ENCODE data around the gene DAAM1. TPM values are rescaled to one million over a fixed set of nuclear protein-coding genes. Genes with fewer than 3 reads are reported as not detected.
A peak's percentile ranks its signal among the peaks of the same experiment; 100 is the strongest.

The DAAM1 gene
- total RNA-seq, 4 donors from 2014 or later, result 40.0 to 86.7 (median 57.6) TPM

DNA sequence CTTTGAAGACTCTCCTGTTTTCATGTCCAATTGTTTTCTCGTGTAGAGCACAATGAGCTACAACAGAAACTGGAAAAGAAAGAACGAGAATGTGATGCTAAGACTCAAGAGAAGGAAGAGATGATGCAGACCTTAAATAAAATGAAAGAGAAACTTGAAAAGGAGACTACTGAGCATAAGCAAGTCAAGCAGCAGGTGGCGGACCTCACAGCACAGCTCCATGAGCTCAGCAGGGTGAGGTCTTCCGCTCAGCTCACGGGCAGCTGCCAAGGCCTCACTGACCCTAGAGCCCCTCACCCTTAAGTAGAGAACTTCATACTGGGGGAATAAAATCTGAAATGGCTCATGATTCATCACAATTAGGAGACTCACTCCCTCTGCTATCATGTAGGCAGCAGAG lies 142.0 kb downstream of the DAAM1 start:
- TF ChIP-seq CTCF (IDR thresholded peaks at IDR 0.05) (no peak), POLR2A (IDR thresholded peaks at IDR 0.05) (no peak), EP300 (IDR thresholded peaks at IDR 0.05) (no peak)
- Histone ChIP-seq H3K27me3 (no peaks in the 10 kb centered on the region), H3K9me3 (no peaks in the 10 kb centered on the region), H3K4me1 (peaks cover 0 to 24% (median 10%) of the 10 kb centered on the region in 4 donors), H3K4me3 (no peak overlapping the region), H3K27ac (peak overlapping the region in 1 of 4 donors; percentile 2), H3K36me3 (peaks cover 0 to 36% (median 3%) of the 10 kb centered on the region in 3 donors)
- DNase-seq (ENCODE audit: low spot score in 2 of 2), result no peak
- WGBS, 2 donors, result 83 to 88% methylated on average over 5 of the region's 5 CpGs

- no peaks in the 10 kb centered on the region for H3K27me3 ChIP-seq
- no peak for DNase-seq (ENCODE audit: low spot score in 2 of 2)
- H3K4me3 ChIP-seq, result no peak overlapping the region
- no peaks in the 10 kb centered on the region for H3K9me3 ChIP-seq
- peaks cover 0 to 29% (median 3%) of the 10 kb centered on the region in 3 donors for H3K36me3 ChIP-seq
- H3K27ac ChIP-seq, result no peak overlapping the region
- H3K4me1 ChIP-seq, result peaks cover 0 to 28% (median 10%) of the 10 kb centered on the region in 4 donors
- 77 to 87% methylated on average over 3 of the region's 3 CpGs for WGBS, 2 donors
- TF ChIP-seq EP300 (IDR thresholded peaks at IDR 0.05) (no peak), CTCF (IDR thresholded peaks at IDR 0.05) (no peak), POLR2A (IDR thresholded peaks at IDR 0.05) (no peak)
These were observed 142.8 kb downstream of the DAAM1 start for GRCh38 chr14:59331217-59331616.

DNA sequence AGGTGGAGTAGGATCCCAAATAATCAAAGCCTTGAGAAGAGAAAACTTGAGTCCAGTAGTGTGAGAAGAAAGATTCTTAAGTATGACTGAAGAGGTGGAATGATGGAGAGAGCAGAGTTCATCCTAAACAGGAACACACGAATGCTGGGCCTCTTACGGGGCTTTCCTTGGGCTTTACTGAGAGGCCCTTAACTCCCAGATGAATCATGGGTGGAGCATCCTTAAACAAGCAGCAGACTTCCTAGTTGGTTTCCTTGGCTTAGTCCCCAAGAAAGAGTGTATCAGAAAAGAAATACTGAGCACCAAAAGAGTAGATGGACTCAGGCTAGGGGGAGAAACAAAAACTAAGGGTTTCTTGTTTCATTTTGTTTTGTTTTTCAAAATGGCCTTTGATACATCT lies 144.3 kb downstream of the DAAM1 start:
- Histone ChIP-seq H3K9me3 (no peaks in the 10 kb centered on the region), H3K36me3 (peaks cover 0 to 20% (median 3%) of the 10 kb centered on the region in 3 donors), H3K4me3 (no peak overlapping the region), H3K4me1 (peaks cover 0 to 43% (median 19%) of the 10 kb centered on the region in 4 donors), H3K27me3 (no peaks in the 10 kb centered on the region), H3K27ac (peak overlapping the region in 2 of 4 donors; percentile 50 to 52)
- TF ChIP-seq EP300 (IDR thresholded peaks at IDR 0.05), result peak in 1 of 2 donors; percentile 19
- TF ChIP-seq CTCF (IDR thresholded peaks at IDR 0.05), result no peak
- TF ChIP-seq POLR2A (IDR thresholded peaks at IDR 0.05), result no peak
- no peak for DNase-seq (ENCODE audit: low spot score in 2 of 2)
- 44 to 54% methylated on average over 2 of the region's 2 CpGs for WGBS, 2 donors

GRCh38 chr14:59333235-59333634 lies 144.8 kb downstream of the DAAM1 start:
- H3K27me3 ChIP-seq, result no peaks in the 10 kb centered on the region
- WGBS, 2 donors, result 62 to 71% methylated on average over 2 of the region's 2 CpGs
- peaks cover 0 to 48% (median 20%) of the 10 kb centered on the region in 4 donors for H3K4me1 ChIP-seq
- H3K27ac ChIP-seq, result peak overlapping the region in 2 of 4 donors; percentile 50 to 52
- H3K36me3 ChIP-seq, result peaks cover 0 to 20% (median 3%) of the 10 kb centered on the region in 3 donors
- TF ChIP-seq POLR2A (IDR thresholded peaks at IDR 0.05) (no peak), EP300 (IDR thresholded peaks at IDR 0.05) (no peak), CTCF (IDR thresholded peaks at IDR 0.05) (no peak)
- no peak overlapping the region for H3K4me3 ChIP-seq
- DNase-seq (ENCODE audit: low spot score in 2 of 2), result no peak
- H3K9me3 ChIP-seq, result no peaks in the 10 kb centered on the region

DNA sequence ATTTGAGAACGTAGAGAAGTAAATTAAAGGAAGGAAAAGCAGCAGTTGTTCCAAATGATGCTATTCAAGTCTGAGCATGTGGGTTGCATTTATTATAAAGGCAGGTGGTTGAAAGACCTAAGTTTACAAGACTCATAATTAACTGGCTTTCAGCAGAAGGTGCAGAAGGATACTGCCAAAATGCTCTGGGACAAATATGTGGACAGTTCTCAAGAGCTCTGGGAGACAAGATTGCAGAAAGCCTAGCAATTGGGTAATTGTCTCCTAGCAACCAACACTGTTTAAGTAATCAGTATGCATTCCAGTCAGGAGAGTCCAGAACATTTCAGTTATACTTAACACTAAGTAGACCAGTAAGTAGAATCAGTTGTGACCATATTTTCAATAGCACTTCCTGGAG lies 145.2 kb downstream of the DAAM1 start:
- H3K27ac ChIP-seq, result peak overlapping the region in 2 of 4 donors; percentile 50 to 52
- no peaks in the 10 kb centered on the region for H3K9me3 ChIP-seq
- TF ChIP-seq EP300 (IDR thresholded peaks at IDR 0.05), result peak in 1 of 2 donors; percentile 75
- TF ChIP-seq POLR2A (IDR thresholded peaks at IDR 0.05), result no peak
- peaks cover 0 to 50% (median 20%) of the 10 kb centered on the region in 4 donors for H3K4me1 ChIP-seq
- no peak overlapping the region for H3K4me3 ChIP-seq
- peaks cover 0 to 20% (median 3%) of the 10 kb centered on the region in 3 donors for H3K36me3 ChIP-seq
- WGBS, 2 donors, result 53% methylated on average over 1 of the region's 1 CpG
- DNase-seq (ENCODE audit: low spot score in 2 of 2), result peak in 1 of 2 donors; percentile 53
- no peaks in the 10 kb centered on the region for H3K27me3 ChIP-seq
